HG03025 (cell line): ENCODE data around the gene GPER1.
"Not testable (repeated sequence)": the region's sequence is repeated elsewhere in the genome, so short reads cannot be mapped to it uniquely, and the experiment has no call there.

Source experiments
- ATAC-seq: cut with Tn5 transposase; IDR thresholded peaks from one replicate; pipeline ENCODE4 v1.9.1; 2021; ENCODE audit warnings: mild to moderate bottlenecking, moderate library complexity; ENCODE audit not compliant: unreplicated experiment, low FRiP score

The GPER1 gene

GRCh38 chr7:1066242-1066588, 21.7 kb upstream of the GPER1 start:
- no peak for ATAC-seq

GRCh38 chr7:1068013-1068412, 19.9 kb upstream of the GPER1 start:
- no peak for ATAC-seq

GRCh38 chr7:1068619-1069018, 19.3 kb upstream of the GPER1 start:
- ATAC-seq, result no peak

- ATAC-seq, result no peak
Observed at GRCh38 chr7:1070544-1071011, 17.3 kb upstream of the GPER1 start.

- ATAC-seq, result no peak
Observed at GRCh38 chr7:1071731-1072254, 16.1 kb upstream of the GPER1 start.

GRCh38 chr7:1073142-1073977, 14.6 kb upstream of the GPER1 start:
- ATAC-seq, result no peak

- ATAC-seq, result not testable (repeated sequence)
Observed at GRCh38 chr7:1074018-1074417, 13.9 kb upstream of the GPER1 start.

GRCh38 chr7:1074593-1075431, 13.1 kb upstream of the GPER1 start:
- ATAC-seq, result no peak

- no peak for ATAC-seq
Observed at GRCh38 chr7:1076184-1077072, 11.5 kb upstream of the GPER1 start.

- ATAC-seq, result no peak
Observed at GRCh38 chr7:1078519-1078918, 9.4 kb upstream of the GPER1 start.

- ATAC-seq, result no peak
Observed at GRCh38 chr7:1078985-1079384, 8.9 kb upstream of the GPER1 start.

GRCh38 chr7:1079546-1079945, 8.4 kb upstream of the GPER1 start:
- ATAC-seq, result no peak

GRCh38 chr7:1080252-1080920, 7.5 kb upstream of the GPER1 start:
- no peak for ATAC-seq

- ATAC-seq, result no peak
Observed at GRCh38 chr7:1080921-1081255, 7.0 kb upstream of the GPER1 start.

GRCh38 chr7:1081336-1081735, 6.6 kb upstream of the GPER1 start:
- no peak for ATAC-seq

GRCh38 chr7:1081931-1082401, 5.9 kb upstream of the GPER1 start:
- ATAC-seq, result no peak

- no peak for ATAC-seq
Observed at GRCh38 chr7:1083729-1084657, 3.9 kb upstream of the GPER1 start.

- ATAC-seq, result no peak
Observed at GRCh38 chr7:1085266-1085665, 2.6 kb upstream of the GPER1 start.

- ATAC-seq, result no peak
Observed at GRCh38 chr7:1085910-1086421, 1.9 kb upstream of the GPER1 start.
